ENCODE measurements around the gene LYPD6B. TPM values are rescaled to one million over a fixed set of nuclear protein-coding genes. Genes with fewer than 3 reads are reported as not detected.

LYPD6B gene
- total and polyA plus RNA-seq, 4 donors = 0.13 to 0.59 (median 0.14) TPM

GRCh38 chr2:149031396-149031795 lies 7.1 kb upstream of the LYPD6B start:
- peaks cover 0 to 10% (median 0%) of the 10 kb centered on the region in 4 donors for H3K27me3 ChIP-seq (ENCODE audit: control insufficient read depth in 4 of 4, insufficient read depth in 4 of 4, low read length in 3 of 4)
- no peaks in the 10 kb centered on the region for H3K36me3 ChIP-seq (ENCODE audit: control insufficient read depth in 4 of 4, insufficient read depth in 3 of 4, low read depth in 1 of 4, low read length in 3 of 4)
- no peaks in the 10 kb centered on the region for H3K9me3 ChIP-seq (ENCODE audit: control insufficient read depth in 4 of 4, low read length in 3 of 4)
- no peak overlapping the region for H3K9ac ChIP-seq (ENCODE audit: low read depth in 1 of 2, low read length in 2 of 2)
- no peak overlapping the region for H3K4me3 ChIP-seq (ENCODE audit: low read depth in 1 of 3, low read length in 3 of 3)
- H3K27ac ChIP-seq (ENCODE audit: low read depth in 1 of 2, low read length in 2 of 2) = no peak overlapping the region
- no peak for DNase-seq (ENCODE audit: low spot score)
- WGBS = 98% methylated on average over 4 of the region's 4 CpGs
- TF ChIP-seq EGR1 (IDR thresholded peaks at IDR 0.05; ENCODE audit: low read depth in 2 of 2) (no peak), NR2F2 (IDR thresholded peaks at IDR 0.05) (no peak), JUND (IDR thresholded peaks at IDR 0.05) (no peak), CTCF (IDR thresholded peaks at IDR 0.05; ENCODE audit: low read depth, low read length, missing input control) (no peak), ATF3 (IDR thresholded peaks at IDR 0.05) (no peak), HNF4A (conservative IDR thresholded peaks at IDR 0.05) (no peak), SP1 (IDR thresholded peaks at IDR 0.05) (no peak), MAX (IDR thresholded peaks at IDR 0.05) (no peak), REST (IDR thresholded peaks at IDR 0.05) (no peak), RAD21 (IDR thresholded peaks at IDR 0.05) (no peak), GABPA (IDR thresholded peaks at IDR 0.05 in 1 of 2, conservative IDR thresholded peaks at IDR 0.05 in 1 of 2) (no peak), ZBTB33 (IDR thresholded peaks at IDR 0.05) (no peak), HNF4G (IDR thresholded peaks at IDR 0.05) (no peak), FOXA1 (IDR thresholded peaks at IDR 0.05) (no peak), RXRA (IDR thresholded peaks at IDR 0.05) (no peak), TAF1 (conservative IDR thresholded peaks at IDR 0.05) (no peak), FOXA2 (IDR thresholded peaks at IDR 0.05) (no peak)
- no peaks in the 10 kb centered on the region for H3K4me1 ChIP-seq (ENCODE audit: control insufficient read depth in 4 of 4, insufficient read depth in 4 of 4, low read length in 3 of 4)

GRCh38 chr2:149033716-149034115 lies 4.8 kb upstream of the LYPD6B start:
- no peak overlapping the region for H3K4me3 ChIP-seq (ENCODE audit: low read depth in 1 of 3, low read length in 3 of 3)
- no peak overlapping the region for H3K27ac ChIP-seq (ENCODE audit: low read depth in 1 of 2, low read length in 2 of 2)
- H3K4me1 ChIP-seq (ENCODE audit: control insufficient read depth in 4 of 4, insufficient read depth in 4 of 4, low read length in 3 of 4) = peaks cover 0 to 5% (median 4%) of the 10 kb centered on the region in 4 donors
- H3K9me3 ChIP-seq (ENCODE audit: control insufficient read depth in 4 of 4, low read length in 3 of 4) = no peaks in the 10 kb centered on the region
- DNase-seq (ENCODE audit: low spot score) = no peak
- no peak overlapping the region for H3K9ac ChIP-seq (ENCODE audit: low read depth in 1 of 2, low read length in 2 of 2)
- no peaks in the 10 kb centered on the region for H3K36me3 ChIP-seq (ENCODE audit: control insufficient read depth in 4 of 4, insufficient read depth in 3 of 4, low read depth in 1 of 4, low read length in 3 of 4)
- TF ChIP-seq REST (IDR thresholded peaks at IDR 0.05) (no peak), EGR1 (IDR thresholded peaks at IDR 0.05; ENCODE audit: low read depth in 2 of 2) (no peak), HNF4G (IDR thresholded peaks at IDR 0.05) (no peak), SP1 (IDR thresholded peaks at IDR 0.05) (no peak), HNF4A (conservative IDR thresholded peaks at IDR 0.05) (no peak), ATF3 (IDR thresholded peaks at IDR 0.05) (no peak), GABPA (IDR thresholded peaks at IDR 0.05 in 1 of 2, conservative IDR thresholded peaks at IDR 0.05 in 1 of 2) (no peak), RXRA (IDR thresholded peaks at IDR 0.05) (no peak), FOXA2 (IDR thresholded peaks at IDR 0.05) (no peak), MAX (IDR thresholded peaks at IDR 0.05) (no peak)
- 56% methylated on average over 8 of the region's 8 CpGs for WGBS
- H3K27me3 ChIP-seq (ENCODE audit: control insufficient read depth in 4 of 4, insufficient read depth in 4 of 4, low read length in 3 of 4) = peaks cover 0 to 15% (median 1%) of the 10 kb centered on the region in 4 donors
